ENCODE data around the gene DPP4. TPM values are rescaled to one million over a fixed set of nuclear protein-coding genes. Genes with fewer than 3 reads are reported as not detected.

The DPP4 gene
- total RNA-seq, 4 donors from 2014 or later = 1.6 to 6.7 (median 3.2) TPM

DNA sequence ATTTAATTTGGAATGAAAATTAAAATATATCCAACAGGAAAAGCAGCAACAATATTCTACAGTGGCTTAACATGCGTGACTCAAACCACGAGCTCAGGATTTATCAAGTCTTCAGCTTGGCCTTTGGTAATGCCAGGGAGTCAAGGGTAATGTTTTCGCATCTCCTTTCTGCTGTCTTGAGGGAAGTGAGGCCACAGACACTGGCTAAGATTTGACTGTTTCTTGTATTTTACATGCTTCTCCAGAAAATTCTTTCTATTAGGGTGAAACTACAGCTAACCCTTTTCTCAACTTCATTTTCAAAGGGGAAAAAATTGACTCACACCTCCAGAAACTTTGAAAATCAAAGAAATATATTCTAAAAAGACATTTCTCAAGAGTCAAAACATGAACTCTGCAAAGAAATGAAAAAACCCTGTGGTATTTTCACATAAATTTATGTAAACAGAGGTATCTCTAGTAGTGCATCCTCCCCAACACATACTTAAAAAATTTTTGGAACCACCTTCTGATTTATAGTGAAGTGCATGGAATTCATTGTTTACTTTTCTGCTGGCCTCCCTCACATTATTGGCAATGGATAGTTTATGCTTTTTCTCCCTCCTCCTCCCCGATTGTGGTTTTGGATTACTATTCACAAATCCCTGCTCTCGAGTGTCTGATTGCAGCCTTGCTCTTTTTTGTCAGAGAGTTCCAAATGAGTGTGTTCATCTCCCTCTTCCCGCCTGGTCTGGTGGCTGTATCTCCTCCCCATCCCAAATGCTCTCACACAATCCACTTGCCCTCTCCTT lies 48.7 kb downstream of the DPP4 start:
- Histone ChIP-seq H3K27me3 (no peaks in the 10 kb centered on the region), H3K27ac (no peak overlapping the region), H3K9me3 (no peaks in the 10 kb centered on the region), H3K36me3 (no peaks in the 10 kb centered on the region), H3K4me1 (no peaks in the 10 kb centered on the region), H3K4me3 (no peak overlapping the region)
- 58 to 73% methylated on average over 4 to 6 of the region's 6 CpGs for WGBS, 2 donors (ENCODE audit: low coverage in 1 of 2)
- ATAC-seq = no peak
- TF ChIP-seq EP300 (IDR thresholded peaks at IDR 0.05) = no peak
- TF ChIP-seq POLR2A (IDR thresholded peaks at IDR 0.05) = no peak
- TF ChIP-seq, protein P1, sequence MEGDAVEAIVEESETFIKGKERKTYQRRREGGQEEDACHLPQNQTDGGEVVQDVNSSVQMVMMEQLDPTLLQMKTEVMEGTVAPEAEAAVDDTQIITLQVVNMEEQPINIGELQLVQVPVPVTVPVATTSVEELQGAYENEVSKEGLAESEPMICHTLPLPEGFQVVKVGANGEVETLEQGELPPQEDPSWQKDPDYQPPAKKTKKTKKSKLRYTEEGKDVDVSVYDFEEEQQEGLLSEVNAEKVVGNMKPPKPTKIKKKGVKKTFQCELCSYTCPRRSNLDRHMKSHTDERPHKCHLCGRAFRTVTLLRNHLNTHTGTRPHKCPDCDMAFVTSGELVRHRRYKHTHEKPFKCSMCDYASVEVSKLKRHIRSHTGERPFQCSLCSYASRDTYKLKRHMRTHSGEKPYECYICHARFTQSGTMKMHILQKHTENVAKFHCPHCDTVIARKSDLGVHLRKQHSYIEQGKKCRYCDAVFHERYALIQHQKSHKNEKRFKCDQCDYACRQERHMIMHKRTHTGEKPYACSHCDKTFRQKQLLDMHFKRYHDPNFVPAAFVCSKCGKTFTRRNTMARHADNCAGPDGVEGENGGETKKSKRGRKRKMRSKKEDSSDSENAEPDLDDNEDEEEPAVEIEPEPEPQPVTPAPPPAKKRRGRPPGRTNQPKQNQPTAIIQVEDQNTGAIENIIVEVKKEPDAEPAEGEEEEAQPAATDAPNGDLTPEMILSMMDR (IDR thresholded peaks at IDR 0.05) = no peak
- TF ChIP-seq POLR2AphosphoS5 (IDR thresholded peaks at IDR 0.05) = no peak

DNA sequence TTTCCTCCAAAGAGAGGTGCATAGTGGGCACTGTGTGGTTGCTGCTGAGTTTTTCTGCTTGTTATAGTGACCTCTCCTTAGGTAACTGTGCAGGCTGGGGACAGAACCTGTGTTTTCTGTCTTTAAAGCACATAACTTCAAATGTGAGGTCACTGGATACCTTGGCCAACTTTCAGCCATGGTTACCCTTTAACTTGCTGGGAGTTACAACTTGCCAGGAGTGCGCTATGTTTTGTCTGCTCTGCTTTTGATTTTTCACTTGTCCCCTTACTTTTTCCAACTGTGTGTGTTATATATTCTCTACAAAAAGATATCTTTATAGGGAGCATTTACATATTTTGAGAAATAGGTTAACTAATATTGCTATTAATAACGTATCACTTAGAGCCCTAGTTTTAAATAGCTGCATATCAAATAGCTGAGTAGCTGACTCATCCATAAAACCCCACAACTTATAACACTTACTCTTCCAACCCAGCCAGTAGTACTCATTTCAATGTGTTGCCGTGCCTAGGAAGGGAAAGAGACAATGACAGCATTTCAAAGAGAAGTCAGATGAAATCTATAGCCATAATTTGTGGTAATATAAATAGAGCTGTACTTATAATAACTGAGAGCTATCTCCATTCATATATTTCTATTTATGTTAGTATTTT lies 51.6 kb downstream of the DPP4 start:
- Histone ChIP-seq H3K36me3 (no peaks in the 10 kb centered on the region), H3K4me1 (no peaks in the 10 kb centered on the region), H3K27me3 (no peaks in the 10 kb centered on the region), H3K4me3 (no peak overlapping the region), H3K27ac (no peak overlapping the region), H3K9me3 (no peaks in the 10 kb centered on the region)
- no peak for ATAC-seq
- TF ChIP-seq EP300 (IDR thresholded peaks at IDR 0.05) = no peak
- TF ChIP-seq, protein P1 (IDR thresholded peaks at IDR 0.05) = no peak
- no peak for TF ChIP-seq POLR2A (IDR thresholded peaks at IDR 0.05)
- TF ChIP-seq POLR2AphosphoS5 (IDR thresholded peaks at IDR 0.05) = no peak
- WGBS, 2 donors (ENCODE audit: low coverage in 1 of 2) = 43 to 62% methylated on average over 3 of the region's 3 CpGs

DNA sequence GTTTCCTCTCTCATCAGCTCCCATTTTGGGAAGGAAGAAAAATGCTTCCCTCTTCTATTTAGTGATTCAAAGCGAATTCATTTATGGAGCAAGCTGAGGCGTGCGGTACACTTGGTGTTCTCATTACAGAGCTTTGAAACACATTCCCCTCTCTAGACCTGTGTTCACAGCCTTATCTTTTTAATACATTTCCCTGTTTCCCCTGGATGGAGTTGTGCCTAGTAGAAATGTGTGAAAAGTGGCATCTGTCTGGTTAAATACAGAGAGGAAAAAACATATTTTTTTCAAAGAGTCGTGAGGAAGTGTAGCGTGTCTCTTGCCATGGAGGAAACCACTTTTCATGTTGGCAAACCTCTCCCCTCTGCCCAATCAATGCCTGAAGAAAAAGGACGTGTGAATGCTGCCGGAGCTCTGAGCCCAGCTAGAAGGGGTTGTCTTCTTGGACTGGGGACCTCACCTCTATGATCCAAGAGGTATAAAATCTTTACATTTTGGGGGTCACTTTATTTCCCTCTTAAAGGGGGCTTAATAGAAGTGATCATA lies 52.4 kb downstream of the DPP4 start:
- H3K4me3 ChIP-seq = no peak overlapping the region
- H3K27me3 ChIP-seq = no peaks in the 10 kb centered on the region
- no peaks in the 10 kb centered on the region for H3K36me3 ChIP-seq
- TF ChIP-seq, protein P1 (IDR thresholded peaks at IDR 0.05) = no peak
- no peak overlapping the region for H3K27ac ChIP-seq
- no peaks in the 10 kb centered on the region for H3K9me3 ChIP-seq
- ATAC-seq = no peak
- WGBS, 2 donors (ENCODE audit: low coverage in 1 of 2) = 88 to 98% methylated on average over 7 of the region's 7 CpGs
- H3K4me1 ChIP-seq = no peaks in the 10 kb centered on the region

DNA sequence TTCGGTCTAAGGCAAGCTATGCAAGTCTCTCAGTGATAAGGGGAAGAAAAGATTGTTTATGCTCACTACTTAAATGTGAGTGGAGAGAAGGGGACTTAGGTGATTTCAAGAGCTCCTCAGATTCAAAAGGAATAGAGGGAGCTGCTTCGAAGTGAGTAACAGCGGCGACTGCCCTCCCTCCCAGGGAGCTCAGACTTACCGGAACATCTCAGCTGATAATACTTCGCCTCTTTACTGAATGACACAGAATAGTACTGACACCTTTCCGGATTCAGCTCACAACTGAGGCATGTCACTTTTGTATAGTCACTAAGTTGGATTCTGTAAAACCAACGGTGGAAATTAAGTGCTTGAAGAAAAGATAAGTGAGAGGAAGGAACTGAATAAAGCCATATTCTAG lies 55.5 kb downstream of the DPP4 start:
- WGBS, 2 donors (ENCODE audit: low coverage in 1 of 2) = 68 to 82% methylated on average over 6 to 8 of the region's 8 CpGs
- no peaks in the 10 kb centered on the region for H3K36me3 ChIP-seq
- H3K9me3 ChIP-seq = no peaks in the 10 kb centered on the region
- no peaks in the 10 kb centered on the region for H3K4me1 ChIP-seq
- no peak for ATAC-seq
- no peaks in the 10 kb centered on the region for H3K27me3 ChIP-seq
- TF ChIP-seq POLR2AphosphoS5 (IDR thresholded peaks at IDR 0.05) = no peak
- TF ChIP-seq, protein P1 (IDR thresholded peaks at IDR 0.05) = no peak
- no peak for TF ChIP-seq POLR2A (IDR thresholded peaks at IDR 0.05)
- no peak for TF ChIP-seq EP300 (IDR thresholded peaks at IDR 0.05)
- no peak overlapping the region for H3K27ac ChIP-seq
- no peak overlapping the region for H3K4me3 ChIP-seq
